HAP-1 (cell line): ENCODE measurements around the gene PEPD.

Experiments
- DNase-seq, 2 experiments: peaks; one replicate each; pipeline ENCODE4 v3.0.0-alpha.2; 2016 to 2020; ENCODE audit warnings: low spot score in 2 of 2
- H3K27me3 ChIP-seq: fragments of 250-450 bp; sonication (Bioruptor Pico); 2 replicates; pipeline ENCODE4 v1.5.1; 2020; ENCODE audit warnings: low read depth, mild to moderate bottlenecking, moderate library complexity
- H3K36me3 ChIP-seq: fragments of 250-450 bp; sonication (Bioruptor Pico); replicated peaks from 2 replicates; pipeline ENCODE4 v1.5.1; 2020; ENCODE audit warnings: mild to moderate bottlenecking
- H3K4me1 ChIP-seq: fragments of 250-450 bp; sonication (Bioruptor Pico); 2 replicates; pipeline ENCODE4 v1.5.1; 2020; ENCODE audit warnings: mild to moderate bottlenecking
- H3K4me3 ChIP-seq: fragments of 250-450 bp; sonication (Bioruptor Pico); 2 replicates; pipeline ENCODE4 v1.5.1; 2020; ENCODE audit warnings: mild to moderate bottlenecking, moderate library complexity
- H3K9me3 ChIP-seq: fragments of 250-450 bp; sonication (Bioruptor Pico); 2 replicates; pipeline ENCODE4 v1.5.1; 2020; ENCODE audit warnings: mild to moderate bottlenecking, moderate library complexity
- in situ Hi-C: fragments of 300-500 bp; cut with MboI; formaldehyde crosslinking; loops from 3 replicates; pipeline ENCODE4 v1.14.3; 2020; ENCODE audit warnings: low sequenced_read_pairs, inconsistent platforms, mixed read lengths

Gene PEPD

DNA sequence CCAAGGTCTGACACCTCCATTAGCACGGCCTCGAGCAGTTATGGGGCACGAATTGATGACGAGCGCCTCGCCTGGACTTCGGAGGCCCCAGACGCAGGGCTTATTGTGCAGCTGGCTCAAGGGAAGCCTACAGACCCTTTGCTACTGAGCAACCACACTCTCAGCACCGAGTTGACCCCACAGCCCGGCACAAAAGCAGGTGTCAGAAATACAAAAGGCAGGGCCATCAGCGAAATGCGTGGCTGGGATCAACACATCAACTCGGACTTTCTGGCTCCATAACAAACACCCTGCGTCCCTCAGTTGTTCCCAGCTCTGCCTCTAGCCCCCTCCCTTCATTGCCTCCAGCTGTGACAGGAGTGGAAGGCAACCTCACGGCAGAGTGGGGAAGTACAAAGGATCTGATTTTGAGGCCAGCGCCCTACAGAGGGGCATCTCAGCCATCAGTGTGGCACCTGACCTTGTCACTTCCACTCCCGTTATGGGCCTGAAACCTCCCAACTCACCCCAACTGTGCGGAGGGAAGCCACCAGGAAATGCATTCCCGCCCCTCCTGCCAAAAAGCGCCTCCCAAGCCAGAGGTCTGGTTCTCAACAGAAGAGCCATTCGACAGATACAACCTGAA, 18.0 kb downstream of the PEPD start:
- Histone ChIP-seq H3K9me3 (no peaks in the 10 kb centered on the region), H3K27me3 (no peaks in the 10 kb centered on the region), H3K4me1 (no peaks in the 10 kb centered on the region), H3K36me3 (no peaks in the 10 kb centered on the region), H3K4me3 (no peak overlapping the region)
- no peak for DNase-seq
- in situ Hi-C loops = no loop called here

- H3K4me3 ChIP-seq = no peak overlapping the region
- DNase-seq = no peak
- H3K36me3 ChIP-seq = no peaks in the 10 kb centered on the region
- H3K4me1 ChIP-seq = no peaks in the 10 kb centered on the region
- no peaks in the 10 kb centered on the region for H3K9me3 ChIP-seq
- in situ Hi-C loops = no loop called here
- H3K27me3 ChIP-seq = no peaks in the 10 kb centered on the region
Measured at GRCh38 chr19:33503030-33503429, 18.6 kb downstream of the PEPD start.

DNA sequence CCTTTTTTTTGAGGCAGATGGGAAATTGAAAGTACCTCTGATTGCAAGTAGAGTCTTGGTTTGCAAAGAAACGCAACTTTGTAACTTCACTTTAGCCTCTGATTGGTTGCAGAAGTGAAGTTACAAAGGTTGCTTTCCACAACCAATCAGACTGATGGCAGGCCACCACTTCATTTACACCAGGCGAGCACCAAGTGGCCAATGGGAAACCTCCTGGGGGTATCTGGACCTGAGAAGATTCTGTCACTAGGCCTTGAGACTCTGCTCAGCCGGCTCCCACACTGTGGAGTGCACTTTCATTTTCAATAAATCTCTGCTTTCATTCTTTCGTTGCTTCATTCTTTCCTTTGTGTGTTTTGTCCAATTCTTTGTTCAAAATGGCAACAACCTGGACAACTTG, 19.1 kb downstream of the PEPD start:
- Histone ChIP-seq H3K4me3 (no peak overlapping the region), H3K9me3 (no peaks in the 10 kb centered on the region), H3K36me3 (no peaks in the 10 kb centered on the region), H3K4me1 (no peaks in the 10 kb centered on the region), H3K27me3 (no peaks in the 10 kb centered on the region)
- in situ Hi-C loops = no loop called here
- DNase-seq = no peak

DNA sequence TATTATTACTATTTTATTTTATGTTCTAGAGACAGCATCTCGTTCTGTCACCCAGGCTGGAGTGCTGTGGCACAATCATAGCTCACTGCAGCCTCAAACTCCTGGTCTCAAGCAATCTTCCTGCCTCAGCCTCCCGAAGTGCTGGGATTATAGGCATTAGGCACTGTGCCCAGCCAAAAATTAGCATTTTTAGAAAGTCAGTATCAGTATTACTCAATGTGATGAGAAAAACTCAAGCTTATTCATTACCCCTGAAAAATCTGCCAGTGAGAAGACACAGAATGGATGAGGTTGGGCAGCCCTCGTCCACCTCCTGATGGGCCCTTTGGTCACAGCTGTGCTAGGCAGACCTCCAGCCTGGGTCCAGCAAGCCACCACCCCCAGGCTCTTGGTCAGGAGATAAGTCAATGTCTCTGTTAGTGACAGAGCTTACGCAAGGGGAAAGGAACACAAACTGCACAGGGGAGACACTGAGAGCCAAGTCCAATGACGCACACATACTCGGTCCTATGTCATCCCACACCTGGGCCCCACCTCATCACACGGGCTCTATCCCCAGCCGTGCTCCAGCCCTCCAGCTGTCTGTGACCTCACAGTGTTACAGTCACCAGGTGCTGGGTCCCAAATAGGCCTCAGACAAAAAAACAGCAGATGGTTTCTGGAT, 19.8 kb downstream of the PEPD start:
- in situ Hi-C loops = no loop called here
- no peaks in the 10 kb centered on the region for H3K4me1 ChIP-seq
- no peaks in the 10 kb centered on the region for H3K27me3 ChIP-seq
- no peaks in the 10 kb centered on the region for H3K36me3 ChIP-seq
- H3K9me3 ChIP-seq = no peaks in the 10 kb centered on the region
- no peak overlapping the region for H3K4me3 ChIP-seq
- no peak for DNase-seq

GRCh38 chr19:33500991-33501390, 20.6 kb downstream of the PEPD start:
- no peaks in the 10 kb centered on the region for H3K4me1 ChIP-seq
- no peaks in the 10 kb centered on the region for H3K9me3 ChIP-seq
- in situ Hi-C loops = no loop called here
- DNase-seq = no peak
- no peak overlapping the region for H3K4me3 ChIP-seq
- H3K27me3 ChIP-seq = no peaks in the 10 kb centered on the region
- H3K36me3 ChIP-seq = no peaks in the 10 kb centered on the region

DNA sequence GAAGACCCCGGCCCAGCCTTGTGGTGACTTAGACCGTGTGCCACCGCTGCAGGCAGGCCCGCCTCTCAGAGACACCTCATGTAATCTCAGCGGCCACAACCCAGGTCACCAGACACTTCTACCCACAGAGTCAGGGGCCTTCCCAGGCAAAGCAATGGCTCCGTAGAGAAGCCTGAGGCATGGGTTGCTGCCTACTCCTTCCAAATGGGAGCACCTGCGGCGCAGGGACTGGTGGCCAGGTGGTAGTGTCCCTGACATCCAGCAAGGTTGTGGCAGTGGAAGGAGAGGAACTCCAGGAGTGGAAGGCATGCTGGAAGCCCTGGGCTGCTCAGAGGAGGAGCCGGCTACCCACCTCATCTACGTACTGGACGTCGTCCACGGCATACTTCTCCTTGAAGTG, 21.0 kb downstream of the PEPD start:
- no peak overlapping the region for H3K4me3 ChIP-seq
- no peak for DNase-seq
- no peaks in the 10 kb centered on the region for H3K4me1 ChIP-seq
- H3K27me3 ChIP-seq = no peaks in the 10 kb centered on the region
- no peaks in the 10 kb centered on the region for H3K36me3 ChIP-seq
- in situ Hi-C loops = no loop called here
- H3K9me3 ChIP-seq = no peaks in the 10 kb centered on the region

DNA sequence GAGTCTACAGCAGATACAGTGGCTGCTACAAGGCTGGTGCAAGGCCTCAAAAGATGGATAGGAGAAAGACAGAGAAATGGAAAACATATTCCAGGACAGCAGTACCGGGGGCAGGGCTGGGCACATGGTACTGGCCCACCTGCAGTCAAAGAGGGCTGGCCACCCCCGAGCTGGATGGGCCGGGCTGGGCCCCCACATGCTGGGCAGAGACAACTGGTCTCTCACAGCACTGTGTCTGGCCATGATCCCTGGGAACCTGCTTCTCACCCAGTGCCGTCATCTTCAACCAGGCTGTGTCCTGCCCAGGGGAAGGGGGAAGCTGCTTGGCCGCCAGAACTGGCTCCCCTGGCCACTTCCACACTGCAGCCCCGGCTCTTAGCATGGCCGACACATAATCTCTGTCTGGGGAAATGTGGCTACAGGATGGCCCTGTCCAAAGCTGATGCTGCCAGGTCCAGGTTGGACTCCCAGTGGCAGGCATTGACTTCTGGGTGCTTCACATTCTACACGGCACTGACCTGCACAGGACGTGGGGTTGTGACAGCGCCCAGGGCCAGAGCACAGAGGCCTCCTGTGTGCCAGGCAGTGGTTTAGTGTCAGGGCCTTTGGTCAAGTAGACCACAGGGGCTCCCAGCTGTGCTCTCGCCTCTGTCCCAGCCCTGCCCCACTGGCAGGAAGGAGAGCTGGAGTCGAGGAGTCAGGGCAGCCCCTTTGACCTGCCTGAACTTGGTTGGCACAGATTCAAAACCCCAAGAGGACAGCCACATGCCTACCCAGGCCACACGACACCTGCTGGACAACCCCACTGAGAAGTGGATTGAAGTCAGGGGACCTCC, 21.7 kb downstream of the PEPD start:
- in situ Hi-C loops = no loop called here
- H3K4me1 ChIP-seq = no peaks in the 10 kb centered on the region
- no peaks in the 10 kb centered on the region for H3K27me3 ChIP-seq
- no peaks in the 10 kb centered on the region for H3K9me3 ChIP-seq
- DNase-seq = no peak
- H3K4me3 ChIP-seq = no peak overlapping the region
- H3K36me3 ChIP-seq = no peaks in the 10 kb centered on the region

- in situ Hi-C loops = no loop called here
Measured at GRCh38 chr19:33499248-33499647, 22.3 kb downstream of the PEPD start.

DNA sequence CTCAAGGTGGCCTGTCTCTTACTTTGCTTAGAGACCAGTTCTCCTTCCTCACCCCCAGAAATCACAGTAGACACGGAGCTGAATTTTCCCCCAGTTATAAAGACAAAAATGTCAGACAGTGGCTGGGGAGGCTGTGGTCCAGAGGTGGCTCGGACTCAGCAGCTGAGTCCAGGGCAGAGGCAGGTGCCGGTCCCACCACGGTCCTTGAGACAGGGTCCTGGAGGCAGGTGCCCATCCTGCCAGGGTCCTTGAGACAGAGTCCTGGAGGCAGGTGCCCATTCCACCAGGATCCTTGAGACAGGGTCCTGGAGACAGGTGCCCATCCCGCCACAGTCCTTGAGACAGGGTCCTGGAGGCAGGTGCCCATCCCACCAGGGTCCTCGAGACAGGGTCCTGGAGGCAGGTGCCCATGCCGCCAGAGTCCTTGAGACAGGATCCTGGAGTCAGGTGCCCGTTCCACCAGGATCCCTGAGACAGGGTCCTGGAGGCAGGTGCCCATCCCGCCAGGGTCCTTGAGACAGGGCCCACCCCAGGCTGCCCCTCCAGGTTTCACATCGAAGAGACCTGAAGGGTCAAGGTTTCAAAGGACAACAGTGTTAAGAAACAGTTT, 23.1 kb downstream of the PEPD start:
- in situ Hi-C loops = no loop called here
- no peak for DNase-seq
- no peaks in the 10 kb centered on the region for H3K27me3 ChIP-seq
- H3K9me3 ChIP-seq = no peaks in the 10 kb centered on the region
- H3K4me3 ChIP-seq = no peak overlapping the region
- H3K36me3 ChIP-seq = no peaks in the 10 kb centered on the region
- no peaks in the 10 kb centered on the region for H3K4me1 ChIP-seq

More at GRCh38 chr19:33499248-33499647, 22.3 kb downstream of the PEPD start:
- H3K27me3 ChIP-seq = no peaks in the 10 kb centered on the region
- no peaks in the 10 kb centered on the region for H3K36me3 ChIP-seq
- no peaks in the 10 kb centered on the region for H3K4me1 ChIP-seq
- no peak for DNase-seq
- H3K4me3 ChIP-seq = no peak overlapping the region
- no peaks in the 10 kb centered on the region for H3K9me3 ChIP-seq

DNA sequence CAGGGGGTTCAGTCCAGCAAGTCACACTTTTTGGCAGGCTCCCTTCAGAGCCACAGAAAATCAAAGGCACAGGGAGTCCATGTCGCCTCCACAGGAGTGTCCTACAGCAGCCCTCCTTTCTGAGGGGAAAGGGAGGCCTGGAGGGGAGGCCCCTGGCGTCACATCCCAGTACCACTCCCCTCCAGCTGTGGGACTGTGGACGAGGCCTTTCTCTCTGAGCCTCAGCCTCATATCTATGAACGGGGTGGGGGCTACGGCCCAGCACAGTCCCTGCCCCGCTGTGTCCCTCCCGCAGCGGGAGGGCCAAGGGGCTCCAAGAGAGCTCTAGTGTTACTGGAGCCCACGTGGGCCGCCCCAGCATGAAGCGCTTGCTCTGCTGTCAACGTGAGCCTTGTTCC, 23.8 kb downstream of the PEPD start:
- H3K36me3 ChIP-seq = no peaks in the 10 kb centered on the region

DNA sequence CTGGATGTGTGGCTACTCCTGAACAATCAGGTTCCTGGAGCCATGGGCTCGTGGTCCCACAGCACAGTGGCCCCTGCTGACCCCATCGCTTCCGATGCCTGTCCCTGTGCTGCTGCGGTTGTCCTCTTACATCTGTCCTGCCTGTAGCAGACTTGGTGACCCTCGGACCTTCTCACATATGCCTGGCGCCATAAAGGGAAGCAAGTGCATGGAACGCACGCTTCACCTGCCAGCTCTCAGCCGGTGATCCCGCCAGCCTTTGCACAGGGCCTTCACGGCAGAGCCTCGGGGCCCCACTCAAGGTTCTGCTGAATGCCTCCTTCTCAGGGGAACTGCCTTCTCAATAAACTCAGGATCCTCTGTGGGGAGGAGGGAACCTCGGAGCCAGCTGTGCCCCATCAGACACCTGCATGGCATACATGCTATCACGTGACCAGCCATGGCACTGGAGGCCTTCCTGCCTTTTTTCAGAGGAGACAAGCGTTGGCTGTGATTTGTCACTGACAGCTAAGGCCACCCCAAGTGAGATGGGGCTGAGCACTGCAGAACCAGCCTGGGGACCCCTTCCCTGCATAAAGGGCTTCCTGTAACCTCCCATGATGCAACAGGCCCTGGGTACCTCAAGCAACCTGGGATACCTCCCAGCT, 24.3 kb downstream of the PEPD start:
- Histone ChIP-seq H3K9me3 (no peaks in the 10 kb centered on the region), H3K27me3 (no peaks in the 10 kb centered on the region), H3K4me1 (no peaks in the 10 kb centered on the region), H3K36me3 (no peaks in the 10 kb centered on the region), H3K4me3 (no peak overlapping the region)
- in situ Hi-C loops = no loop called here
- no peak for DNase-seq

More for the DNA sequence above, 23.8 kb downstream of the PEPD start:
- in situ Hi-C loops = no loop called here
- Histone ChIP-seq H3K4me1 (no peaks in the 10 kb centered on the region), H3K4me3 (no peak overlapping the region), H3K9me3 (no peaks in the 10 kb centered on the region), H3K27me3 (no peaks in the 10 kb centered on the region)
- no peak for DNase-seq

DNA sequence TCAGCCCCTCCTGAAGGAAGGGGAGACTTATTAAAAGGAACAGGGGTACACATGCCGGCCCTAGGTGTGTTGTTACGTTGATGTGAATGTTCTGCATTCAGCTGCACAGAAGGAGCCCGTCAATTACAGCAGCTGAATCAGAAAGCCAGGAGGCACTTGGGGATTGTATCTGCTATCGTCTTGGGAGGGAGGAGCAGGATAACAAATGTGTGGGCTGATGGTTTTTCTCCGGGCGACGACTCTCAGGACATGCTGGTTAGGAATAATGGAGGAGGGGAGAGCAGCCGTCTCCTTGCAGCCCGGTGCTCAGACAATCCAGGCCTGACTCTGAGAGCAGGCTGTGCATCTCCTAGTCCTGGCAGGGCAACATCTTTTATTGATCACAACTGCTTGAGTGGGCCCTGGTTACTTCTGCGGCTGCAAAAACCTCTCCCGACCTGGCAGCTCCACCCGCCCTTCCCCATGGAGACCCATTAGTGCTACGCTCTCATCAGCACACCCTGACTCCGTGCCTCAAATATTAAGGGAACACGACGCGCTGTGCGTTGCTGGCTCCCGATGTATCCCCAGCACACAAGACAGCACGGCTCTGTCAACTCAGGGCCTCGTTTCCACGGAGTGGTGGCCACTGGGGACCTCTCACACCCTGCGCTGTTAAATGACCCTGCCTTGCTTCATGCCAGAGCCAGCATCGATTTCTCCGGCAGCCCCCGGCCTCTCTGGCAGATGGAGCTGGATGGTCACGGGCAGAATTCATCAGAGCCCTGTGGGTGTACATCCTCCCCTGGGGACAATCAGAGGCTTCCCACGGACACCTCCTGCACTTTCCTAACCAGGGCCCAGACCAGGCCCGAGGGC, 25.3 kb downstream of the PEPD start:
- no peak for DNase-seq

More for the DNA sequence above, 25.3 kb downstream of the PEPD start:
- Histone ChIP-seq H3K36me3 (no peaks in the 10 kb centered on the region), H3K9me3 (no peaks in the 10 kb centered on the region), H3K27me3 (no peaks in the 10 kb centered on the region), H3K4me1 (no peaks in the 10 kb centered on the region), H3K4me3 (no peak overlapping the region)
- in situ Hi-C loops = no loop called here
